Endometrial microvascular endothelial cells (primary cell): ENCODE data around the gene COBLL1. TPM values are rescaled to one million over a fixed set of nuclear protein-coding genes. Genes with fewer than 3 reads are reported as not detected.

ENCODE experiments used
- in situ Hi-C: cut with HindIII; loops from 2 replicates; pipeline ENCODE4 v1.10.0; 2017; ENCODE audit warnings: low sequenced_read_pairs, low pct_unique_long_range_greater_than_20kb; ENCODE audit errors: inconsistent ontology term
- total RNA-seq: library from RNA; depleted of rRNA; stranded (reverse); fragments of >200 nt; gene quantifications from one replicate; pipeline ENCODE4 v1.2.3, GENCODE V29; 2015; ENCODE audit errors: inconsistent ontology term

Gene COBLL1
- total RNA-seq, 1 donor from 2014 or later = 12.2 TPM

- in situ Hi-C loops = no loop called here
These were observed 47.0 kb downstream of the COBLL1 start for GRCh38 chr2:164794432-164795231.

- in situ Hi-C loops = no loop called here
These were observed 47.6 kb downstream of the COBLL1 start for GRCh38 chr2:164794016-164794415.

GRCh38 chr2:164793529-164793928, 48.1 kb downstream of the COBLL1 start:
- in situ Hi-C loops = no loop called here

- in situ Hi-C loops = no loop called here
These were observed 49.1 kb downstream of the COBLL1 start for GRCh38 chr2:164792316-164793170.

GRCh38 chr2:164789968-164790367, 51.7 kb downstream of the COBLL1 start:
- in situ Hi-C loops = no loop called here

GRCh38 chr2:164786787-164787186, 54.8 kb downstream of the COBLL1 start:
- in situ Hi-C loops = no loop called here

GRCh38 chr2:164785457-164785856, 56.2 kb downstream of the COBLL1 start:
- in situ Hi-C loops = no loop called here

- in situ Hi-C loops = no loop called here
These were observed 57.2 kb downstream of the COBLL1 start for GRCh38 chr2:164784376-164784775.

- in situ Hi-C loops = no loop called here
These were observed 59.3 kb downstream of the COBLL1 start for GRCh38 chr2:164782323-164782722.

- in situ Hi-C loops = no loop called here
These were observed 60.2 kb downstream of the COBLL1 start for GRCh38 chr2:164781394-164781793.

GRCh38 chr2:164780611-164781178, 60.9 kb downstream of the COBLL1 start:
- in situ Hi-C loops = no loop called here

GRCh38 chr2:164779383-164780057, 62.1 kb downstream of the COBLL1 start:
- in situ Hi-C loops = no loop called here

- in situ Hi-C loops = no loop called here
These were observed 62.9 kb downstream of the COBLL1 start for GRCh38 chr2:164778723-164779122.

GRCh38 chr2:164777847-164778461, 63.7 kb downstream of the COBLL1 start:
- in situ Hi-C loops = no loop called here

GRCh38 chr2:164773635-164774034, 68.0 kb downstream of the COBLL1 start:
- in situ Hi-C loops = no loop called here

GRCh38 chr2:164773091-164773490, 68.5 kb downstream of the COBLL1 start:
- in situ Hi-C loops = no loop called here

- in situ Hi-C loops = no loop called here
These were observed 69.7 kb downstream of the COBLL1 start for GRCh38 chr2:164771897-164772296.

- in situ Hi-C loops = no loop called here
These were observed 71.2 kb downstream of the COBLL1 start for GRCh38 chr2:164770421-164770916.

GRCh38 chr2:164766954-164767320, 74.7 kb downstream of the COBLL1 start:
- in situ Hi-C loops = no loop called here
